ENCODE results near the gene FUS.

DNA sequence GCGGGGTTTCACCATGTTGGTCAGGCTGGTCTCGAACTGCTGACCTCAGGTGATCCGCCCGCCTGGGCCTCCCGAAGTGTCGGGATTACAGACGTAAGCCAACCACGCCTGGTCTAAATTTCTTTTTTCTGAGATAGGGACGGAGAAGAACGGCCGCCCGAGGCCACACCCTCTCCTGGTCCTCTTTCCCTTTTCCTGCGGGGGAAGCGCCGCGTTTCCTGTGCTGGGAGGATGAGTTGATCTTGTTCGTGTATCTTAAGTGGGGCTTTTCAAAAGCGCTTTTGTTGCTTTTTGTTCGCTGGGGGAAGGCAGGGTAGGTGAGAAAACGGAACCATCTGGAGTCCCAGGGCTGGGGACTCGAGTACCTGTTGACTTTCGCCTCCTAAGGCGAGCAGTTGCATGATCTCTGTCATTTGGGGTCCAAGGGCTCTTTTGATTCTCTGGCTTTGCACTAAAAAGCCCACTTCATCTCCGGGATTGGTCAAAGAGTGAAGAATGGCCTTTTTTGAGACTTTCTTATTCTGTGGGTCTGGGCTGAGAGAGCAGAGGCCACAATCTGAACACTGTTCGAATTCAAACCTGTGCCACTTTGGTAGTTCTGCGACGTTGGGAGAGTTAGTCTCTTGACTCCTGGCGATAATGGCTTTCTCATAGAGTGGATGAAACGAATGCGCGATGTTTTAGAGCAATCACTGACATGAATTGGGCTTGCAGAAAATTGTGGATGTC lies 1.3 kb downstream of the FUS start:
- no peak for TF ChIP-seq YY1 (IDR thresholded peaks at IDR 0.05; ENCODE audit: insufficient read depth, insufficient read length)
- no peak for TF ChIP-seq SUZ12 (IDR thresholded peaks at IDR 0.05; ENCODE audit: extremely low read depth, insufficient read depth, insufficient read length)

Measured in NT2/D1 (cell line).